CD1c-positive myeloid dendritic cell (primary cell): ENCODE measurements around the gene PDYN.

Source experiments
- DNase-seq: peaks from one replicate; pipeline ENCODE4 v3.0.0-alpha.2; 2016; ENCODE audit errors: extremely low spot score

Gene PDYN

GRCh38 chr20:1951436-1952115, 42.3 kb downstream of the PDYN start:
- DNase-seq = no peak

DNA sequence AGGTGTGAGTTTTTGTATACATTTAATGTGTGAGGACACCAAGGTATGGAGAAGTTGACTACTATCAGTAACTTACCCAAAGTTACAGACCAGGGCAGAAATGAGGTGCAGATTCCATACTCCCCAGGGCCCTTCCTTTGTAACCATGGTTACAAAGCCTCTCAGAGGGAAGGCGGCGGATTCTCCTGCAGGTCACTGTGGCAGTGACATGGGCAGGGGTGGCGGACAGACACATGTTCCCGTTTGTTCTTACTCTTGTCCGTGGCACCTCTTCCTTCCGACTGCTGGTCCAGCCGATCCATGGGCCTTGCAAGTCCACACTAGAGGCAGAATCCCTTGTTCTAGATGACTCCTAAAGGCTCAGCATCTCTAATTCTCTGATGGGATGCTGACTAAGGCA, 43.0 kb downstream of the PDYN start:
- DNase-seq = no peak

GRCh38 chr20:1949347-1950100, 44.3 kb downstream of the PDYN start:
- no peak for DNase-seq

- no peak for DNase-seq
Measured at GRCh38 chr20:1947535-1947846, 46.4 kb downstream of the PDYN start.

GRCh38 chr20:1946762-1947534, 46.9 kb downstream of the PDYN start:
- peak; percentile 90 for DNase-seq

DNA sequence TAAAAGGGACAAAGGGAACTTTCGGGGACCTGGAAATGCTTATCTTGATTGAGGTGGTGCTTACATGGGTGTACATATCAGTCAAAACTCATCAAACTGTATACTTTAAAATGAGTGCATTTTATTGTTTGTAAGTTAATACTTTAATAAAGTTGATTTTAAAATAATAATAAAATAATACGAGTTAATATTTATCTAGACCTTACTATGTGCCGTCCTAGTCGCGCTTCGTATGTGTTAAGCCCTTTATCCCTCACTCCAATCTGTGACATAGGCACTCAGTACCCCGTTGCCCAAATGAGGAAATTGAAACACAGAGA, 47.5 kb downstream of the PDYN start:
- no peak for DNase-seq

DNA sequence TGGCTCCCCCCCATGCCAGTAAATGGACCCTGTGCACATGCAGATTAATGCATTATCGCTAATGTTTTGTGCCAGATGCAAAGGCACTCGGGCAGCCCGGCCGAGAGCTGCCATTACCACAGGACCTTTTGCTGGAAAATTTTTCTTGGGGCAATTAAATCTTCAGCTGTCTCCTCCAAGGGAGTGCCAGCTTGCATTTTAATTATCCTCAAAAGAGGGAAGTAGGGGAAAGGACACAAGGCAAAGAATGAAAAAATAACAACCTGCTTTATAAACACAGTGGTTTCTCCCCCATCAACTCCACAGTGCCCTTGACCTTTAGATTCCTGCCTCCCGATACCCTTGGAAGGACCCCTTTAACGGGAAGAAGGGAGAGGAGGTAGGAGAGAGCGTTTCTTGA, 48.2 kb downstream of the PDYN start:
- DNase-seq = peak; percentile 50

GRCh38 chr20:1945134-1945618, 48.7 kb downstream of the PDYN start:
- peak; percentile 95 for DNase-seq

DNA sequence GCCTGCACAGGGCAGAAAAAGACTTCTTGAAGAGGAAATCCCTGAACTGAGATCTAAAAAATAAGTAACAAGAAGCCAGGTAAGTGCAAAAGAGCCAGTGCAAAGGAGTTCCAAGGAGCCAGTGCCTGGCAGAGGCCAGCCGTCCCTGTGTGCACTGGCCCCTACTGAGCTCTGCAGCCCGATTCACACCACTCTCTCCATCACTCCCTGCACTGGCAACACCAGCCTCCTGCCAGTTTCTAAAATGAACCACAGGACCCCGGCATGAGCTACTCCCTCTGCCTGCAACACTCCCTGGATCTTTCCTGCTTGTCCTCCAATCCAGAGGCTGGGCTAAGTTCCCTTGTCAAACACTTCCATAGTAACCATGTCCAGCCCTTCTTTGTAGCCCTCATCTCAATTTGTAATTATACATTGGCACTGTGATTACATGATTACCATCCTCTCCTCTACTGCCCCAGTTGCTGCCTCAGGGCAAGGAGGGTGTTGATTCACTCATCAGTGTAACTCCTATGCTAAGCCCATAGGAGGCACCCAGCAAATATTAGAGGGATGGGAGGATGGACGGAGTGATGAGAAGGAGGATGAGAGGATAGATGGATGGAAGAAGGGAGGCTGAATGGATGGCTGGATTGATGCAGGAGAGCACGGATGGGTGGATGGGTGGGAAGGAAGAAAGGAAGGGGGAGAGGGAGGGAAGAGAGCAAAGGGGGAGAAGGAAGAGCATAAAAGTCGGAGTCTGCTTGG, 49.3 kb downstream of the PDYN start:
- no peak for DNase-seq

DNA sequence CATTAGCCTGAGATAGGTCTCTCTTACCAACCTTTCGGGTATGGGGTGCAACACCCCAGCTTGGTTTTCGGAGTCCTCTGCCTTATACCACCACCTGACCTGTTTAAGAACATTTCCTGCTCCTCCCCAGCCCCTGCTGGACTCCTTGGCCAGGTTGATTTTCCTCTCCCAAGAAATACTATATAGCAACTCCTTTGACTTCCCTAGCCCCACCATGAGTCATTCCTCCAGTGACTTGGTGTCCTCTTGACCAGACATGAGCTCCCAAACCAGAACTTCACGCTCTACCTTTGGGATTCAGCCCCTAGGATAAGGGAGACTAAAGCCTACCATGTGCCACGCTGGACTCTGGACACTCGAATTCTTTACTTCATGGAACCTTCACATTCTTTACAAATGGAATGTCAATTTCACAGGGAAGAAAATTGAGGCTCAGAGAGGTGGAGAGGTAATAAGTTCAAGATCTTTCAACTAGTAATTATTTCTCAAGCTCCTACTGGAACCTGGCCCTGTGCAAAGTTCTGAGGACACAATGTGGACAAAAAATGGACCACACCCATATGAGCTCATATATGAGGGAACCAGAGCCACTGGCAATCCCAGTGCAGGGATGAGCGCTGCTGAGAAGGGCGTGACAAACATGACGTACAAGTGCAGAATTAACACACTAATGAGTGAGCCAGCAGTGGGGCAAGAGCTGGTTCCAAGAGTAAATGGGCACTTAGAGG, 50.4 kb downstream of the PDYN start:
- DNase-seq = peak; percentile 89

GRCh38 chr20:1942486-1943274, 51.2 kb downstream of the PDYN start:
- no peak for DNase-seq

- DNase-seq = no peak
Measured at GRCh38 chr20:1942061-1942460, 51.8 kb downstream of the PDYN start.

GRCh38 chr20:1941226-1941625, 52.6 kb downstream of the PDYN start:
- no peak for DNase-seq

DNA sequence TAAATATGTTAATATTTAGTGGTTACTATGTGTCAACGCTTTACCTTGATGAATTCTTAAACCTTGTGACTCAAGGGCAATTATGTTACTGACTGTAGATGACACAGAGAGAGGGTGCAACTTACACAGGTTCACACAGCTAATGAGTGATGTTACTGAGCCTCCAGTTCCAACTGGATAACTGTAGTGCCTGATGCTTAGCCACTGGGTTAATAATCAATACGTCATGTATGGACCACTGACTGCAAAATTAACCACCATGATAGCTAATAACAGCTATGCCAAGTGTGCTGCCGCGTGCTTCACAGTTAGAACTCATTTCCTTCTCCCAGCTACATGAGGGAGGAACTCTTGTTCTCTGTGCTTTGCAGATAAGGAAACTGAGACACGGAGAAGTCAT, 53.3 kb downstream of the PDYN start:
- no peak for DNase-seq

GRCh38 chr20:1939270-1939595, 54.6 kb downstream of the PDYN start:
- DNase-seq = no peak

DNA sequence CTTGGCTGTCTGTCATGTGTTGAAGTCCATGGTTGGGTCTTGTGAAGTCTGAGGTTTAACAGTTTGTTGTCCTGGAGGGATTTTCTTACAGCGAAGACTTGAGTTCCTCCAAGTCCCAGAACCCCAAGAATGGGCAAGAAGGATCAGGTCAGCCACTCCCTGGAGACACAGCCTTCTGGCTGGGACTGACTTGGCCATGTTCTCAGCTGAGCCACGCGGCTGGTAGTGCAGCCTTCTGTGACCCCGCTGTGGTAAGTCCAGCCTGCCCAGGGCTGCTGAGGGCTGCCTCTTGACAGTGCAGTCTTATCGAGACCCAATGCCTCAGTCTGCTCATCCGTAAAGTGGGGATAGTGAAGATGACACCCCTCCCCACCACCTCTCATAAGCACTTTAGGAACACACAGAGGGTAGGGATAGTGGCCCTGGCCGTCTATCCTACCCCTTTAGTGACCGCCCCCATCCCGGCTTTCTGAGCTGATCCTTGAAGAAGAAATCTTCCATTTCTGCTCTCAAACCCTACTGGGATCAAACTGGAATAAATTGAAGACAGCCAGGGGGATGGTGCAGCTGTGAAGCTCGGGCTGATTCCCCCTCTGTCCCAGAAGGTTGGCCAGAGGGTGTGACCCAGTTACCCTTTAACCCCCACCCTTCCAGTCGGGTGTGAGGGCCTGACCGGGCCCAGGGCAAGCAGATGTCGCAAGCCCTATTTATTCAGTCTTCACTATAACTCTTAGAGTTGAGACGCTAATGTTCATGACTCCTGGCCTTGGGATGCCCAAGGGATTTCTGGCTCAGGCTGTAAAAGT, 55.2 kb downstream of the PDYN start:
- DNase-seq = no peak

DNA sequence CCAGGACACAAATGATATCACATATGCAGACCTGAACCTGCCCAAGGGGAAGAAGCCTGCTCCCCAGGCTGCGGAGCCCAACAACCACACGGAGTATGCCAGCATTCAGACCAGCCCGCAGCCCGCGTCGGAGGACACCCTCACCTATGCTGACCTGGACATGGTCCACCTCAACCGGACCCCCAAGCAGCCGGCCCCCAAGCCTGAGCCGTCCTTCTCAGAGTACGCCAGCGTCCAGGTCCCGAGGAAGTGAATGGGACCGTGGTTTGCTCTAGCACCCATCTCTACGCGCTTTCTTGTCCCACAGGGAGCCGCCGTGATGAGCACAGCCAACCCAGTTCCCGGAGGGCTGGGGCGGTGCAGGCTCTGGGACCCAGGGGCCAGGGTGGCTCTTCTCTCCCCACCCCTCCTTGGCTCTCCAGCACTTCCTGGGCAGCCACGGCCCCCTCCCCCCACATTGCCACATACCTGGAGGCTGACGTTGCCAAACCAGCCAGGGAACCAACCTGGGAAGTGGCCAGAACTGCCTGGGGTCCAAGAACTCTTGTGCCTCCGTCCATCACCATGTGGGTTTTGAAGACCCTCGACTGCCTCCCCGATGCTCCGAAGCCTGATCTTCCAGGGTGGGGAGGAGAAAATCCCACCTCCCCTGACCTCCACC, 56.4 kb downstream of the PDYN start:
- DNase-seq = no peak

- no peak for DNase-seq
Measured at GRCh38 chr20:1935696-1936366, 58.0 kb downstream of the PDYN start.
